Measurements from ENCODE around the gene DDX43. TPM values are rescaled to one million over a fixed set of nuclear protein-coding genes. Genes with fewer than 3 reads are reported as not detected.

DDX43 gene
- total and polyA plus RNA-seq, 2 experiments from 2014 or later: 0.07 TPM; not detected in 1

DNA sequence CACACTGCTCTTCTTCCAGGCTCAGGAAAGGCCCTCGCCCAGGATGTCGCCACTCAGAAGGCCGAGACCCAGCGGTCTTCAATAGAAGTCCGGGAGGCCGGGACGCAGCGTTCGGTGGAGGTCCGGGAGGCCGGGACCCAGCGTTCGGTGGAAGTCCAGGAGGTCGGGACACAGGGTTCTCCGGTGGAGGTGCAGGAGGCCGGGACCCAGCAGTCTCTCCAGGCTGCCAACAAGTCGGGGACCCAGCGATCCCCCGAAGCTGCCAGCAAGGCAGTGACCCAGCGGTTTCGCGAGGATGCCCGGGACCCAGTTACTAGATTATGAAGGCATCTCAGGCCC lies 31.1 kb upstream of the DDX43 start:
- over 99% methylated on average over 23 of the region's 23 CpGs for WGBS (ENCODE audit: low lambda C conversion rate, missing lambda C conversion rate)

DNA sequence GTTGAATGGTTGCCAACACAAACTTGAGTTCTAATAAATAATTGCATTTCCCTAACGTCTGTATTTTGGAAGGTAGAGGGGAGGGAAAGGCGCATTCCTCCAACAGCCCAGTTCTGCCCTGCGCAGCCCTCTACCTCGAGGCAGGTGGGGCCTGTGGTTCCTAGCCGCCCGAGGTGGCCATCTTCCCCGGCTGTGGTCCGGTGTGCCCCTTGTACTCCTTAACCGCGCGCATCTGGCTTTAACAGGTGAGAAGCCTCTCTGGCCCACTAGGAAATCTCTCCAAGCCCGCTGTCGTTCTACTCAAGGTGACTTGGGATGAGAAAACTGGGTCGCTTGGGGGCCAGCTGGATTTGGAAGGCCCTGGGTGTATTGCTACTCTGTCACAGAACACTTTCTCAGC lies 30.5 kb upstream of the DDX43 start:
- Histone ChIP-seq H4K20me1 (ENCODE audit: insufficient read depth, poor library complexity, severe bottlenecking) (no peaks in the 10 kb centered on the region), H3K4me3 (no peak overlapping the region), H2AFZ (no peak overlapping the region), H3K4me1 (ENCODE audit: insufficient read depth) (no peaks in the 10 kb centered on the region), H3K9me2 (replicated peaks; ENCODE audit: insufficient read depth) (no peaks in the 10 kb centered on the region), H3K79me2 (no peaks in the 10 kb centered on the region), H3K27me3 (no peaks in the 10 kb centered on the region), H3K27ac (no peak overlapping the region), H3K36me3 (replicated peaks; ENCODE audit: insufficient read depth, low read depth) (no peaks in the 10 kb centered on the region), H3K9me3 (ENCODE audit: low read depth) (no peaks in the 10 kb centered on the region), H3K4me2 (no peak overlapping the region)
- 92% methylated on average over 14 of the region's 14 CpGs for WGBS (ENCODE audit: low lambda C conversion rate, missing lambda C conversion rate)
- DNase-seq (ENCODE audit: low spot score): no peak
- no peak for TF ChIP-seq EZH2 (IDR thresholded peaks at IDR 0.05; ENCODE audit: borderline replicate concordance)
- no peak for TF ChIP-seq EZH2phosphoT487 (IDR thresholded peaks at IDR 0.05; ENCODE audit: low read depth, severe bottlenecking, unreplicated experiment)
- TF ChIP-seq, protein P1, sequence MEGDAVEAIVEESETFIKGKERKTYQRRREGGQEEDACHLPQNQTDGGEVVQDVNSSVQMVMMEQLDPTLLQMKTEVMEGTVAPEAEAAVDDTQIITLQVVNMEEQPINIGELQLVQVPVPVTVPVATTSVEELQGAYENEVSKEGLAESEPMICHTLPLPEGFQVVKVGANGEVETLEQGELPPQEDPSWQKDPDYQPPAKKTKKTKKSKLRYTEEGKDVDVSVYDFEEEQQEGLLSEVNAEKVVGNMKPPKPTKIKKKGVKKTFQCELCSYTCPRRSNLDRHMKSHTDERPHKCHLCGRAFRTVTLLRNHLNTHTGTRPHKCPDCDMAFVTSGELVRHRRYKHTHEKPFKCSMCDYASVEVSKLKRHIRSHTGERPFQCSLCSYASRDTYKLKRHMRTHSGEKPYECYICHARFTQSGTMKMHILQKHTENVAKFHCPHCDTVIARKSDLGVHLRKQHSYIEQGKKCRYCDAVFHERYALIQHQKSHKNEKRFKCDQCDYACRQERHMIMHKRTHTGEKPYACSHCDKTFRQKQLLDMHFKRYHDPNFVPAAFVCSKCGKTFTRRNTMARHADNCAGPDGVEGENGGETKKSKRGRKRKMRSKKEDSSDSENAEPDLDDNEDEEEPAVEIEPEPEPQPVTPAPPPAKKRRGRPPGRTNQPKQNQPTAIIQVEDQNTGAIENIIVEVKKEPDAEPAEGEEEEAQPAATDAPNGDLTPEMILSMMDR (IDR thresholded peaks at IDR 0.05; ENCODE audit: poor library complexity): no peak

More for the DNA sequence above, 31.1 kb upstream of the DDX43 start:
- H3K27ac ChIP-seq: no peak overlapping the region
- TF ChIP-seq, protein P1 (IDR thresholded peaks at IDR 0.05; ENCODE audit: poor library complexity): no peak
- TF ChIP-seq EZH2 (IDR thresholded peaks at IDR 0.05; ENCODE audit: borderline replicate concordance) (no peak), EZH2phosphoT487 (IDR thresholded peaks at IDR 0.05; ENCODE audit: low read depth, severe bottlenecking, unreplicated experiment) (no peak)
- no peaks in the 10 kb centered on the region for H4K20me1 ChIP-seq (ENCODE audit: insufficient read depth, poor library complexity, severe bottlenecking)
- no peak for DNase-seq (ENCODE audit: low spot score)
- H3K4me1 ChIP-seq (ENCODE audit: insufficient read depth): no peaks in the 10 kb centered on the region
- H3K9me3 ChIP-seq (ENCODE audit: low read depth): no peaks in the 10 kb centered on the region
- no peaks in the 10 kb centered on the region for H3K9me2 ChIP-seq (replicated peaks; ENCODE audit: insufficient read depth)
- H3K4me3 ChIP-seq: no peak overlapping the region
- H3K36me3 ChIP-seq (replicated peaks; ENCODE audit: insufficient read depth, low read depth): no peaks in the 10 kb centered on the region
- no peaks in the 10 kb centered on the region for H3K79me2 ChIP-seq
- no peaks in the 10 kb centered on the region for H3K27me3 ChIP-seq
- H2AFZ ChIP-seq: no peak overlapping the region
- H3K4me2 ChIP-seq: no peak overlapping the region

DNA sequence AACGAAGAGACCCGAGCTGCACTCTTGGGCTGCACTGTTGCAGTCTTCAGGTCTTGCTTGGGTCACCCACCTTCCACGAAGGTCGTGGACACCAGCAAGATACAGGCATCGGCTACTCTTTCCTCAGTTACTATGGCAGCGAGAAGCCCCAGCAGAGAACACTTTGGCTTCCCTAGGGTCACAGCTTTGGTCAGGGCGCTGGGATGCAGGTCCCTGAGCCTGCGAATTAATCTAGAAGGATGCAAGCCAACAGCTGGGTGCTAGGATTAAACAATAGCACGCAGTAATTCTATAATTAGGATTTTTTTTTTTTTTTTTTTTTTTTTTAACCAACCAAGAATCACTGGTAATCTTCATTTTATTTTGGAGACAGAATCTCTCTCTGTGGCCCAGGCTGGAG lies 30.1 kb upstream of the DDX43 start:
- no peak overlapping the region for H3K27ac ChIP-seq
- H4K20me1 ChIP-seq (ENCODE audit: insufficient read depth, poor library complexity, severe bottlenecking): no peaks in the 10 kb centered on the region
- no peak overlapping the region for H3K4me3 ChIP-seq
- no peaks in the 10 kb centered on the region for H3K9me3 ChIP-seq (ENCODE audit: low read depth)
- H3K9me2 ChIP-seq (replicated peaks; ENCODE audit: insufficient read depth): no peaks in the 10 kb centered on the region
- no peaks in the 10 kb centered on the region for H3K36me3 ChIP-seq (replicated peaks; ENCODE audit: insufficient read depth, low read depth)
- H3K4me2 ChIP-seq: no peak overlapping the region
- DNase-seq (ENCODE audit: low spot score): no peak
- no peak overlapping the region for H2AFZ ChIP-seq
- no peaks in the 10 kb centered on the region for H3K27me3 ChIP-seq
- no peaks in the 10 kb centered on the region for H3K79me2 ChIP-seq
- no peaks in the 10 kb centered on the region for H3K4me1 ChIP-seq (ENCODE audit: insufficient read depth)
- 93% methylated on average over 9 of the region's 9 CpGs for WGBS (ENCODE audit: low lambda C conversion rate, missing lambda C conversion rate)
- TF ChIP-seq EZH2phosphoT487 (IDR thresholded peaks at IDR 0.05; ENCODE audit: low read depth, severe bottlenecking, unreplicated experiment): no peak
- TF ChIP-seq, protein P1 (IDR thresholded peaks at IDR 0.05; ENCODE audit: poor library complexity): no peak
- no peak for TF ChIP-seq EZH2 (IDR thresholded peaks at IDR 0.05; ENCODE audit: borderline replicate concordance)

All from hepatocyte (in vitro differentiated cells).